Epithelial cell of prostate (primary cell): ENCODE measurements around the gene TRAPPC8.
"Not testable (repeated sequence)": the region's sequence is repeated elsewhere in the genome, so short reads cannot be mapped to it uniquely, and the experiment has no call there.

Experiments
- DNase-seq: peaks from one replicate; pipeline ENCODE4 v3.0.0-alpha.2; 2011; ENCODE audit warnings: low read depth, low spot score
- H3K27ac ChIP-seq: fragments of 450-650 bp; 2 replicates; pipeline ENCODE4 v1.5.1; 2017; ENCODE audit warnings: mild to moderate bottlenecking

TRAPPC8 gene

DNA sequence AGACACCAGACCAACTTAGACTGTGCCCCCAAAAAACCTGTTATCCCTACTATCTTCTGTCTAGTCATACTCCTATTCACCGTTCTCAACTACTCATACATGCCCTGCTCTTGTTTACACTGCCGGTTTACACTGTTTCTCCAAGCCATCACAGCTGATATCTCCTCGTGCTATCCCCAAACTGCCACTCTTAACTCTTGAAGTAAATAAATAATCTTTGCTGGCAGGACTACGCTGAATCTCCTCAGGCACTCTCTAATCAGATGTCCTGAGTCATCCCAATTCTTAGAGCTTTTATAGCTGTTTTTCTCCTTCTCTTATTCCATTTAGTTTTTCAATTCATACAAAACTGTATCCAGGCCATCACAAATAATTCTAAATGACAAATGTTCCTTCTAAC, 133.9 kb downstream of the TRAPPC8 start:
- DNase-seq, H3K27ac ChIP-seq: not testable (repeated sequence)

DNA sequence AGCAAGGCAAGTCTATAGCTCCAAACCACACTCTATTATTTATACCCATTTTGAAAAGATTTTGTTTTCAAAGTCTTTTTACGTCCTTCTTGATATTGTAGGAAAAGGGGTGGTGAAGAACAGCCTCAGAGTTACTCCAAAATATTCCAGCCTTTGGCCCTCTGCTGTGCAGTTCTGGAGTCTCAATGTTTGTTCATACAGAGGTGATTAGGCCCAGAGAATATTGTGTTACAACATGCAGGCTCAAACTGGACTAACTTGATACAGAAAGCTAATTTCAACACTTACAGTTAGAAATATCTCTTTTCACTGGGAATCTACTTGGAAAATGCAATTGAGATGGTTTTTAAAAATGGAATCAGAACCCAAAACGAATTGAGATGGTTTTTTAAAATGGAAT, 141.8 kb downstream of the TRAPPC8 start:
- H3K27ac ChIP-seq, result no peak overlapping the region
- no peak for DNase-seq

DNA sequence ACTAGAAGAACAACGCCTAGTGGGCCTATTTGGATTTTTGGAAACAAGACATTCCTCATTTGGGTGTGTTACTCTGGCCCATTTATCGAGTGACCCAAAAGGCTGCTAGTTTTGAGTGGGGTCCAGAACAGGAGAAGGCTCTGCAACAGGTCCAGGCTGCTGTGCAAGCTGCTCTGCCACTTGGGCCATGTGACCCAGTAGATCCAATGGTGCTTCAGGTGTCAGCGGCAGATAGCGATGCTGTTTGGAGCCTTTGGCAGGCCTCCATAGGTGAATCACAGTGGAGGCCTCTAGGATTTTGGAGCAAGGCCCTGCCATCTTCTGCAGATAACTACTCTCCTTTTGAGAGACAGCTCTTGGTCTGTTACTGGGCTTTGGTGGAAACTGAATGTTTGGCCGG, 143.7 kb downstream of the TRAPPC8 start:
- not testable (repeated sequence) for DNase-seq, H3K27ac ChIP-seq

DNA sequence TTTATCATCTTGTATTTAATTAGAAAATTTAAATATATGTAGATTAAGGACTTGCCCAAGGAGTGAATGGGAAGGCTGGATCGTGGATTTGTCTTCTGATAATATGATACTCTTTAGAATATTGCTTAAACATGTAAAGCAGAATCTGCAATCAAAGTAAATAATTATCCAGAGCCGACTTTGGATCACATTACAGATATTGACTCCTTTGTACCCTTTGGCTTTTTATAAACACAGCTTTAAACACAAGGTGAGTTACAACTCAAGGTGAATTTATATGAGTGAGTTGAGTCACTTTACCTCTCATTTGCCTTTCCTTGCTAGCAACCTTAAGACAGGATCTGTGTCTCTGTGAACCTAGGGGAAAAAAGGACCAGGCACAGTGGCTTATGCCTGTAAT, 144.5 kb downstream of the TRAPPC8 start:
- no peak for DNase-seq

DNA sequence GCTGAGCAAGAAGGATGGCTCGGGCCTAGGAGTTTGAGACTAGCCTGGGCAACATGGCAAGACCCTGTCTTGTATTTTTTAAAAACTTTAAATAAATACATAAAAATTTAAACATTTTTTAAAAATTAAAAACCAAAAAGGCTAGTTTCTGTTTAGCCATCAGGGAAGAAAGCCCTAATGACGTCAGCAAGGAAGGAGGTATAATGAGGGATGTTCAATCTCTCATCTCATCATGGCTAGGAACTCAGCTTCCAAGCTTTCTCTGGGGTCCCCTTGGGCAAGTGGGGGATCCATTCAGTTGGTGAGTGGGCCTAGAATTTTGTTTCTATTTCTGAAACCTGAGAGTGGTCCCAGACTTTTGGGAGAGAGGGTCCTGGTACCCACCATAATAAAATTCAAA, 147.2 kb downstream of the TRAPPC8 start:
- H3K27ac ChIP-seq, result no peak overlapping the region
- DNase-seq, result no peak

More for the DNA sequence above, 144.5 kb downstream of the TRAPPC8 start:
- H3K27ac ChIP-seq, result no peak overlapping the region

DNA sequence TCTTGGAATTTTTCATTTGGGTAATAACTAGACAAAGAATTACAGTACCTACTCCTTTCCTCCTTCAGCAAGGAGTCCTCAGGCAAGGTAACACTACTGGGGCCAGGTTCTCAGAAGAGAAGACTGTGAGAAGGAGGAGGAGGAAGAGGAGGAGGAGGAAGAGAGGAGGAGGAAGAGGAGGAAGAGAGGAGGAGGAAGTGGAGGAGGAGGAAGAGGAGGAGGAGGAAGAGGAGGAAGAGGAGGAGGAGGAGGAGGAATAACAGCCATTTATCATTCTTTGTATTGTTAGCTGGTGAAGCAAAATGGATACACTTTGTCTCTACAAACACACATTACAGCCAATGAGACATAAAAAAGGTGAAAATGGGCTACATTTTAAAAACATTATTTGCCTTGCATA, 149.4 kb downstream of the TRAPPC8 start:
- DNase-seq, result no peak
- H3K27ac ChIP-seq, result no peak overlapping the region

DNA sequence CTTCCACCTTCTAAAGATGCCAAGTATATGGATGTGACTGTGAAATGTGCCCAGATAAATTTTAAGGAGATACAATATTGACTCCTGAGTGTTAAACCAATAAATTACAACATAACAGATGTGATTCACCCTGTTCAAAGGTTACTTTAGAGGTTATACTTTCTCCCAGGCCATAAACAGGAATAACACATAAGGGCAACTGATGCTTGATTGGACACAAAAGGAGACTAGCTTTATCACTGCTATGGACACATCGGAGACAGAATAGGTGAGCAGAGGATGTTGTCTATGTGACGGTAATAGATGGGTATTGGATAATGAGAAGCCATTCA, 150.4 kb downstream of the TRAPPC8 start:
- no peak overlapping the region for H3K27ac ChIP-seq
- DNase-seq, result no peak

DNA sequence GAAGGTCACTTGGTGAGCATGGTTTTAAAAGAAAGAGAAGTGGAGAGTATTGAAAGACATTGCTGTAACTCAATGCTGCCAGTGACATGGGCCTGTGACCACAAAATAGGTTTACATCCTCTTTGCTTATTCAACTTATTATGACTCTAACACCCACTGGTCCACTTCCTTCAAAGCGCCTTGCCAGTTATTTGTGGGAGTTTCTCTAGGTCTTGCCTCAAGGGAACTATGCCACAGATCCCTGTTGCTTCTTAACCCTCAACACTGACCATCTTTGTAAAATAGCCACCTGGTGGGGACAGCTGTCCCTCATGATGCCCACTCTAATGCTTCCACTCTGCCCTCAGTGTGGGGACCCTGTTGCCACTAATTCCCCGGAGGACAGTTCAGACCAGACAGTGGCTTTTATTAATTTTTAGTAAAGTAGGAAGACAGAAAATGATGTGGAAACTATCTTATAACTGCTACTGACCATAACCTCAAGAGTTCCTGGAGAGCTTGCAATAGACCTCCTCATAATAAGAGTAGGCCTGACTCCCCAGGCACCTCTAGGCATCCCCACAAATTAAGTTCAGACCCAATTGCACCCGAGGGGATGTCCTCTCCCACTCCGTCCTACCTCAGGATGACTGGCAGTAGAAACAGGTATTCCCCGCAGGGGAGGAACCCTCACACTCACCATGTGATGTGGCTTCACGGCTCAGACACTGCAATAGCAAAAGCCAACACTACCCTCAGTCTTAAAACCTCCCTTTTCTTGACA, 150.9 kb downstream of the TRAPPC8 start:
- DNase-seq, result no peak
- no peak overlapping the region for H3K27ac ChIP-seq

DNA sequence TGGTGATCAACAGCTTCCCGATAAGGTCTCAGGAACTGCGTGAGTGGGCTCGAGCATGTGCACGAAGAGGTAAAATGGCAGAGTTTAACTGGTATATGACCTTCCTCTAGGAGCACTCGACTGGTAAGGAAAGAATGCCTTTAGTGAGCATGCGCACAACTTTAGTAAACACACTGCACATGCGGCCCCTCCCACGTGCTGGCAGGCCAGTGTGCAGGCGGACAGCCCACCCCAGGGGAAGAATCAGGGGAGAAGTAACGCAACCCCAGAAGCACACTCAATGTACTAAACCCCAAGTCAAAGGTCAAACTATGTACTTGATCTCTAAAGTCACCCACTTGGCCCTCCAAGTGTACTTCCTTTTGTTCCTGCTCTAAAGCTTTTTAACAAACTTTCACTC, 153.5 kb downstream of the TRAPPC8 start:
- no peak overlapping the region for H3K27ac ChIP-seq
- DNase-seq, result no peak

DNA sequence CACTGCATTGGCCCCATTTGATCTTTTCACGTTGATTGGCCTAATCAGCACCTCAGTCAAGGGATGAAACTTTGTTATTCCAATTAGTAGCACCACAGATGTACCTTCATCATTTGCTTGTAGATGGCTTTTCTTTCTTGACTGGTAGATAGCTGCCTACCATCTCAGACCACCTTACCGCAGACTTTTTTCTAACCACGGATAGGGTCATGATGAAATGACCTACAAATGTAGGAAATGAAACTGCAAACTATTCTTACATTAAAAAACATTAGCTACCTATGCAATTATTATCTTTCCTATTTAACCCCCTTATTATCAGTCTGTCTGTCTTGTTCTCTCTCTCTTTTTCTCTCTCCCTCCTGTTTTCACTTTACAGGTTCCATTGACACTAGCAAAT, 159.9 kb downstream of the TRAPPC8 start:
- no peak for DNase-seq

More for the DNA sequence above, 159.9 kb downstream of the TRAPPC8 start:
- H3K27ac ChIP-seq, result no peak overlapping the region
